Activated effector memory CD4-positive, alpha-beta T cell treated with Interleukin-2 at 50 U/mL for 16 hours (primary cell): ENCODE results near the gene ITGB3.
A peak's percentile ranks its signal among the peaks of the same experiment; 100 is the strongest.

Experiments
- DNase-seq: peaks from one replicate; pipeline ENCODE4 v3.0.0-alpha.2; 2020

Gene ITGB3

DNA sequence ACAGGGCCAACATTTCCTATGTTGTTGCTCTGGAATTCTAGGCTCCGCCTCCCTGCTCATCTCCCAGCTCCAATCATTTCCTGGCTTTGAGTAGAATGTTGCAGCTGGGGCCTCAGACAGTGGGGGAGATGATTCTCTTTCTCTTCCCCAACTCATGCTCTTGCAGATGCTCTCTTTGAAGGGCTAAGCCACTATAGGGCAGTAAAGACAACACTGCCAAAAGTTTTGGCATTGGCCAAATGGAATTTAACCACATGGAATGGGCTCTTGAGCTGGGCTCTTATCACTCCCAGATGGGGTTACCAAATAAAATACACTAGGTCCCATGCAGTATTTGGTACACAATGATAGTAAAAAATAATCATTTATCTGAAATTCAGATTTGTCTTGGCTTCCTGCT lies 50.6 kb downstream of the ITGB3 start:
- DNase-seq = no peak

DNA sequence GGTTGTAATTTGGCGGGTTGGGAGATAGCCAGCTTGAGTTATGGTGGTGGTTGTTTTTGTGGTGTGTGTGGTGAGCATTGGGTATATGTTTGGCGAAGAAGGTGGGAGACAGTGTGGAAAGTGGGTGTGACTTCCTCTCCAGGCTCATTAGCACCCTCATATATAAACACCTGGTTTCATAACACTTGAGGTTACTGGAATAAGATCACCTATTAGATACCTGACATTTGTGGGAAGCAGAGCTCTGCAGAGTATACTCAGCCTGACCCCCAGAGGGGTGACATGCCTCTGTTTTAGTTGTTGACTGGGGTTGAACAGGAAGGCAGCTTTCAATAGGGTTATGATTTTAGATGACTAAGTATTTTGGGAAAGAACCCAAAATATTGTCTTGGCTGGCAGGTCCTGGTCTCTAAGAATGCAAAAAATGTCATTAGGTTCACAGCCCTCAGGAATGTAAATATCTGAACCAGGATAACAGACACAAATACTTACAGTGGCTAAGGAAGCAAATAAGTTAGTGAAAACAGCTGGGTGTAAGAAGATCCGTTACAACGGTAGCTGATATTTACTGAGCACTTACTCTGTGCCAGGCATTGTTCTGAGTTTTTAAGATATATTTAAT lies 51.8 kb downstream of the ITGB3 start:
- no peak for DNase-seq

DNA sequence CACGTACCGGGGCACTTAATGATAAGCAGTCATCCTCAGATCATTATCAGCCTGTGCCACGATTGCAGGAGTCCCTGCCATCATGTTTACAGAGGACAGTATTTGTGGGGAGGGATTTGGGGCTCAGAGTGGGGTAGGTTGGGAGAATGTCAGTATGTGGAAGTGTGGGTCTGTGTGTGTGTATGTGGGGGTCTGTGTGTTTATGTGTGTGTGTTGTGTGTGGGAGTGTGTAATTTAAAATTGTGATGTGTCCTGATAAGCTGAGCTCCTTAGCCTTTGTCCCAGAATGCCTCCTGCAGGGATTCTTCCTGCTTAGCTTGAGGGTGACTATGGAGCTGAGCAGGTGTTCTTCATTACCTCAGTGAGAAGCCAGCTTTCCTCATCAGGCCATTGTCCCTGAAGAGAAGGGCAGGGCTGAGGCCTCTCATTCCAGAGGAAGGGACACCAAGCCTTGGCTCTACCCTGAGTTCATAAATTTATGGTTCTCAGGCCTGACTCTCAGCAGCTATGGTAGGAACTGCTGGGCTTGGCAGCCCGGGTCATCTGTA lies 56.6 kb downstream of the ITGB3 start:
- DNase-seq = no peak

DNA sequence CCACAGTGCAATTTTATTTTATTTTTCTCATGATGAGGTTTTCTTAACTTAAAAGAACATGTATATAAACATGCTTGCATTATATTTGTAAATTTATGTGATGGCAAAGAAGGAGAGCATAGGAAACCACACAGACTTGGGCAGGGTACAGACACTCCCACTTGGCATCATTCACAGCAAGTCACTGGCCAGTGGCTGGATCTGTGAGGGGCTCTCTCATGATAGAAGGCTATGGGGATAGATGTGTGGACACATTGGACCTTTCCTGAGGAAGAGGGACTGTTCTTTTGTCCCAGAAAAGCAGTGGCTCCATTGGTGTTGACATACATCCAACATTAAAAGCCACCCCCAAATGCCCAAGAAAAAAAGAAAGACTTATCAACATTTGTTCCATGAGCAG lies 57.8 kb downstream of the ITGB3 start:
- no peak for DNase-seq

DNA sequence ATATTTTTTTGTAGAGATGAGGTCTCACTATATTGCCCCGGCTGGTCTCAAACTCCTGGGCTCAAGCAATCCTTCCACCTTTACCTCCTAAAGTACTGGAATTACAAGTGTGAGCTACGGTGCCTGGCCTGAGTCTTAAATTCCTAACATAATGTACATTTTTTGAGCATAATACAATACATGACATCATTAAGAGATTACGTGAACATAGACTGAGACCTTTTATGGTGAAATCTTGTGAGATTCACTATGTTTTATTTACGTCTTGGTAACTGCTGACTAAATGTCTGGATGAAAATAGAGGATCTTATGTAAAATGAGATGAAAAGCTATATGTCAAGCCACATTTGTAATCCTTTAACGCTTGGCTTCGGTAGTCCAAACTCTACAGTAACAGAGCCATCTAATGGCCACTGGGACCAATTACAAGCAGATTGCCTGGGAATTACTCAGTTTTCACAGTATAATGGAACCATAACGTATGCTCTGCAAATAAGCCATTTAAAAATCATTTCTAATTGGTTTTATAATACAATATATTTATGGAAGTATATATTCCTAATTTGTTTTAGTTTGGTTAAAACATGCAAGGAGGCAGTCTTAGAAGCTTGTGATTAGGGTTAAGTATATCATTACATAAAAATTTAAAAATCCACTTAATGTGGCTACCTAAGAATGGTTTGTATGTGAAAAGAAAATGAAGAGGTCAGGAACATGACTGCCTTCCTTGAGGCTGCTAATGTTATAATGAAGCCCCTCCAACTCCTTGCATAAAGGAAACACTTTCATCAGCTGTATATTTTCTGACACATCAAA lies 62.0 kb downstream of the ITGB3 start:
- no peak for DNase-seq

DNA sequence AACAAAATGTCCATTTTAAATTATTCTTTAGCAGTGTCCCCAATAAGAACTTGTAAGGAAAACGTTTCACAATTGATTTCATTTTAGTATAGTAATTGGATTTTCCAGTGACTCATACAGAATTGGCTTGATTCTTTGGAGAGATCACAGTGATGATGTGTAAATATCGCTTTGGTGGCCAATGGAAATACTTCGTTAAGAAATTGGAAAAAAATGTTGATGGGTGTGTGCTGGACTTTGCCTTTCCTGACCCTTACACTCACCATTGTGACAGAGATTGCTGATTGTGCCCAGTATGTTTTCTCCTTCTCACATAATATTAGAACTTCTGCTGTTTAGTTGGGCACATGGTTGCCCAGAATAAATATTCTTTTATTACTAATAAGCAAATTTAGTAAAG lies 62.7 kb downstream of the ITGB3 start:
- no peak for DNase-seq

DNA sequence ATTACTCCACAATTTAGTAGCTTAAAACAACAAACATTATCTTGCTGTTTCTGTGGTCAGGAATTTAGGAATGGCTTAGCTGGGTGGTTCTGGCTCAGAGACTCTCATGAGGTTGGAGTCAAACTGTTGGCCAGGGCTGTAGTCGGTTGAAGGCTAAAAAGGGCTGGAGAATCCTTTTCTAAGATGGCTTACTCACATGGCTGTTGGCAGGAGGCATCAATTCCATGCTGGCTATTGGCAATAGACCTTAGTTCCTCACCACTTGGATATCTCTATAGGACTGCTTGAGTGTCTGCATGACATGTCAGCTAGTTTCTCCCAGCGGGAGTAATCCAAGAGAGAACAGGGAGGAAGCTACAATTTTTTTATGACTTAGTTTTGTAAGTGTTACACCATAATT lies 63.5 kb downstream of the ITGB3 start:
- DNase-seq = no peak

DNA sequence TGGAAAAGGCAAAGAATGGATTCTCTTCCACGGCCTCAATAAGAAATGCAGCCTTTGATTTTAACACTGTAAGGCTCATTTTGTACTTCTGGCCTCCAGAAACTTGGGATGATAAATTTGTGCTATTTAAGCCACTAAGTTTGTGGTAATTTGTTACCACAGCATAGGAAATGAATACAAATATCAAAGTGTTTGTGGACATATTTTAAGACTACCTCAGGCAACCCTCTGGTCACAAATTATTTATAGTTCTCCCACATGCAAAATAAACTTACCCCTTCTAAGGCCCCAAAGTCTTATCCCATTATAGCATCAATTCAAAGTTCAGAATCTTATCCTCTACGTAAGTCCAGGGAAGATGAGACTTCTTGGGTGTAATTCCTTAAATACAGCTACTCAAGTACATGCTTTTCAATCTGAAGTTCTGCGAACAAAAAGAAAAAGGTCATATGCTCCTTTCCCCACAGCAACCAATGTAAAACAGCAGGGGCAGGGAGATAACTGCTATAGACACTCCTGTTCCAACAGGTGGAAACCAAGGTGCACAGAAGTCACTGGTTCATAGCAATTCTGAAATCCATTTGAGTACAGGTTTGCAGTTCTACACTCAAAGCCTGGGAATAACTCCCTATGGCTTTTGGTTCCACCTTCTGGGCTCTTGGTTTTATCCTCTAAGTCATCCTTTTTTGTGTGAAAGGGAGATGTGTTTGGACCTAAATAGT lies 64.7 kb downstream of the ITGB3 start:
- DNase-seq = no peak

DNA sequence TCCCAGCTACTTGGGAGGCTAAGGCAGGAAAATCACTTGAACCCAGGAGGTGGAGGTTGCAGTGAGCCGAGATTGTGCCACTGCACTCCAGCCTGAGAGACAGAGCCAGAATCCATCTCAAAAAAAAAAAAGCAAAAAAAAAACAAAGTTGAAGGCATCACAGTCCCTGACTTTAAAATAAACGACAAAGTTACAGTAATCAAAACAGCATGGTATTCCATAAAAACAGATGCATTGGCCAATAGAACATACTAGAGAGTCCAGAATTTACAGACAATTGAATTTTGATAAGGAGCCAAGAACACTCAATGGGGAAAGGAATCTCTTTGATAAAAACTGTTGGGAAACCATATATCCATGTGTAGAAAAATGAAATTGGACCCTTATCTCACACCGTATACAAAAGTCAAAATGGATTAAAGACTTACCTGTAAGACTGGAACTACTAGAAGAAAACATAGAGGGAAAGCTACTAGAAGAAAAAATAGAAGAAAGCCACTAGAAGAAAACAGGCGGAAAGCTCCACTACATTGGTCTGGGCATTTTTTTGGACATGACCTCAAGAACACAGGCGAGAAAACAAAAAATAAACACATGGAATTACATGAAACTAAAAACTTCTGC lies 67.4 kb downstream of the ITGB3 start:
- no peak for DNase-seq

DNA sequence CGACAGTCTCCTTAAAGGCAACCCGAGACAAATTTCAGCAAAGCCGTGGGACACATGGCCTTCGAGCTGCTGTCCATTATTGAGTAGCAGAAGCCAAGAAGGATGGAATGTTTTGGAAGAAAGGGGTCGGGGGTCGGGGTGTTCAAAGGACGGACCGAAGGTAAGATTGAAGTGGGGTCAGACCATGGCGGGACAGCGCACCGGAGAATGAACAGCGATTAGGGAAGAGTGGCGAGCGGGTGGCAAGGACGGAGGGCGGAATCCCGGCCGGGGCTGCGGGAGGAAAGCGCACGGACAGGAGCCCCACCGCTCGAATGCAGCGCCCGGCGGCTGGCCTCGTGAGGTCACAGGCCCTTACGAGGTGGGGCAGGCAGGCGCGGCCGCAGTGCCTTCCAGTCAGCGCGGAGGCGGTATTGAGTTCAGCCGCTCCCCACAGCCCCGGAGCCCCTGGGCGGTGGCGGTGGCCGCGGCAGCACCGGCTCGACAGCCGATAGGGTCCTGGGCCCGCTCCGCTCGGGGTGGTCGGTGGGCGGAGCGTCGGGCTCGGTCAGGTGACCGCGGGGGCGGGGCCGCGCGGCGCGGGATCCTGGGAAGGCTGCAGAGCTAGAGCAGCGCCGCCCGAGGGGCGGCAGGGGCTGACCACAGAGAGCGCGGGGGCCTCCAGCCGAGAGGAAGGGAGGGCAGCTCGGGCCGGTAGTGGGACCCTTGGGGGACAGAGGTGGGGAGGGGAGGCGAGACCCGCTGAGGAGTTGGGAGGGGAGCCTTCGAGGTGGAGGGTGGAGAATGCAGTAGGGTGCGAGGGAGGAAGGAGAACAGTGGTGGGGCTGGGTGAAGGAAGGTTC lies 70.0 kb downstream of the ITGB3 start, which contains the start of gene EFCAB13:
Gene EFCAB13 (plus strand): TSS at position 574 of the 842 bp plus-strand sequence. CDS start 4,399 bp downstream, outside the sequence.
- peak; percentile 67 for DNase-seq

DNA sequence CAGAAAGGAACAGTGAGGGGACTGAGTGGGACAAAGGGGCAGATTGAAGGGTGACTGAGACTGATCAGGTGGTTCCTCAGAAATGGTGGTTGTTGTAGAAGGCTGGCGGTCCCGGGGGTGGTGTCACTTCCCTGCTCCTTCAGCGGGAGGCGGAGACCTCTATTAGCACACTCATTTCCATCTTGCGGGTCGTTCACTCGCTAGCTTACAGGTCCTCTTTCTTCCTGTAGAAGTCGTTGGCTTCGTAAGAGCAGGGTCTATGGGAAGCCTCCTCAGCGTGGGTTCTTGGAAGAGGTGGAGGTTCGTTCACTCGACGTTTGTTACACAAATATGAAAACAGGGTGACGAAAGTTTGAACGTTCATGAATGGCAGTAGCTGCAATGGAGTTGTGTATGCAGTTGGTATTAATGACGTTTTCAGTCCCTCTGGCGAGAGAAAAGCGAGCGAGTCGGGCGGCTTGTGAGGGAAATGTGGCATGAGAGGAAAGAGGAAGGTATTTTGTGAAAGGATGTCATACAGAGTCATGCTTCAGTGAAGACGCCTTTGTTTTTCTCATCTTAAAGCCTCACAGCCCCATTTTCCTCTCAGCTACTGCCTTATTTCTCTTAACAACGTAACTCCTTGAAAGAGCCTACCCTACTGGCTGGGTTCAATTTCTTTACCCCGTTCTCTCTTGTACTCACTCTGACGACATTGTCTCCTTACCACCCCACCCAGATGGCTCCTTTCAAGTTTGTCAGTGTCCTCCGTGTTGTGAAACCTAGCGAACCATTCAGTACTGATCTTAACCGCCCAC lies 70.8 kb downstream of the ITGB3 start:
- peak; percentile 40 for DNase-seq

DNA sequence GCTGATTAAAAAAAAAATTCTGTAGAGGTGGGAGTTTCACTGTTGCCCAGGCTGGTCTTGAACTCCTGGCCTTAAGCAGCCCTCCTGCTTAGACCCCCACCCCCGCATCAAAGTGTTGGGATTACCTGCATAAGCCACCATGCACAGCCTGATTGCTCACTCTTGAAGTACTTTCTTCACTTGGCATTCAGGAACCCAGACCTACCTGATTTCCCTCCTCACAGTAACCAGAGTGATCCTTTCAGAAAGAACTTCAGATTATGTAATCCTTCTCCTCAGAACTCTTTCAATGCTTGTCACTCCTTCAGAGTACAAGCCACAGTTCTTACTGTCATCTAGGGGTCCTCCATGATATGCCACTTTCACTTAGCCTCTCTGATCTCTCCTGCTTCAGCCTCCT lies 71.5 kb downstream of the ITGB3 start:
- no peak for DNase-seq

DNA sequence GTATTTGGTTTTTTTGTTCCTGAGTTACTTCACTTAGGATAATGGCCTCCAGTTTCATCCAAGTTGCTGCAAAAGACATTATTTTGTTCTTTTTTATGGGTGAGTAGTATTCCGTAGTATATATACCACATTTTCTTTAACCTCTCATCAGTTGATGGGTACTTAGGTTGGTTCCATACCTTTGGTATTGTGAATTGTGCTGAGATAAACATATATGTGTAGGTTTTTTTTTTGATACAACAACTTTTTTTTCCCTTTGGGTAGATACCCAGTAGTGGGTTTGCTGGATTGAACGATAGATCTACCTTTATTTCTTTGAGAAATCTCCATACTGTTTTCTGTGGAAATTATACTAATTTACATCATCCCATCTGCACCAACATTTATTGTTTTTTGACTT lies 76.9 kb downstream of the ITGB3 start:
- no peak for DNase-seq

DNA sequence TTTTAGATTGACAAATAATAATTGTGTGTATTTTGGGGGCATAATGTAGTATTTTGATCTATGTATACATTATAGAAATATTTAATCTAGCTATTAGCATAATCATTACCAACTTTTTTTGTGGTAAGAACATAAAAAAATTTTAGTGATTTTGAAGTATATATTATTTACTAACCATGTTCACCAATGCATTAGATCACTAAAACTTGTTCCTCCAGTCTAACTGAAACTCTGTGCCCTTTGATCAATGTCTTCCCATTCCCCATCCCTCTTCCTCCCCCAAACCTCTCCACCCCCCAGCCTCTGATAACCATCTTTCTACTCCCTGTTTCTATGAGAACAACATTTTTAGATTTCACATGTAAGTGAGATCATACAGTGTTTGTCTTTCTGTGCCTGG lies 78.7 kb downstream of the ITGB3 start:
- DNase-seq = no peak

DNA sequence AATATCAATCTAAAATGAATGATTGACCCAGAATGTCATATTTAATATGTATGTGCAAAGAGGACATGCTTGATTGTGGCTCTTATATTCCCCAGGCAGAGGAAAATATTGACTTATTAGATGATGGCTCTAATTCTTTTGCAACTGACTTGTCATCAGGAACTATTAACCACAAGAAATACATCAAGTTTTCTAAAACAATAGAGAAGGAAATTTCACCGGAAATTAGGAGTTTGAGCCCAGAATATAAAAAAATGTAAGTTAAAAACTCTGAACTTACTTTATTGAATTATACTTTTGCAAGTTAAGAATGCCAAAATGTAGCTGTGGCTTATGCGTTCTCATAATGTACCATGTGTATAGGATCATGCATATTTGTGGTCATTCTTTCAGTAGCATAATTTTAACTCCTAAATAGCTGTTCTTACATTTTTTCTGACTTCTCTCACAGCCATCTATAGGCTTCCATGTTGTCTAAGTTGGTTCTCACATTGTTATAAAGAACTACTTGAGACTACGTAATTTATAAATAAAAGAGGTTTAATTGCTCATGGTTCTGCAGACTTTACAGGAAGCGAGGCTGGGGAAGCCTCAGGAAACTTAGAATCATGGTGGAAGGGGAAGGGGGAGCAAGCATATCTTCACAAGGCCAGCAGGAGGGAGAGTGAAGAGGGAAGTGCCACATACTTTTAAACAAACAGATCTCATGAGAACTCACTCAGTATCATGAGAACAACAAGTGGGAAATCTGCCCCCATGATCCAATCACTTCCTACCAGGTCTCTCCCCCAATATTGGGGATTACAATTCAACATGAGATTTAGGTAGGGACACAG lies 81.7 kb downstream of the ITGB3 start:
- DNase-seq = no peak

DNA sequence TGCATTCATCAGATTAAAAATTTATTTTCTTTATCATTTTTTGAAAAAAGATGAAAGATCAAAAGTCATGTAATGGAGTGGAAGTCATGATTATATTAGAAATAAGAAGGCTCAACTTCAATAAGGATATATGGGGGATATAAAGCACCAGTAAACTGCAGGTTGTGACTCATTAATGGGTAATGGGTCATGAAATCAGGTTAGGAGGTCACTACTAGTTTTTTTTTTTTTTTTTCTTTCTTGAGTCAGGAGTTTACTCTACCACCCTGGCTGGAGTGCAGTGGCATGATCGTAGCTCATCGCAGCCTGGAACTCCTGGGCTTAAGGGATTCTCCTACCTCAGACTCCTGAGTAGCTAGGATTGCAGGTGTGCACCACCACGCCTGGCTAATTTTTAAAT lies 84.4 kb downstream of the ITGB3 start:
- DNase-seq = no peak

DNA sequence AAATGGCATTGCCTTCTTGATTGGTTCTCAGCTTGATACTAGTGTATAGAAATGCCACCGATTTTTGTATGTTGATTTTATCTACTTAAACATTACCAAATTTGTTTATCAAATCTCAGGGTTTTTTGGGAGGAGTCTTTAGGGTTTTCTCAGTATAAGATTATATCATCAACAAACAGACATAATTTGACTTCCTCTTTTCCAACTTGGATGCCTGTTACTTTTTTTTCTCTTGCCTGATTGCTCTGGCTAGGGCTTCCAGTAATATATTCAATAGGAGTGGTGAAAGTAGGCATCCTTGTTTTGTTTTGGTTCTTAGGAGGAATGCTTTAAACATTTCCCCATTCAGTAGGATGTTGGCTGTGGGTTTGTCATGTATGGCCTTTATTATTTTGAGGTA lies 99.2 kb downstream of the ITGB3 start:
- no peak for DNase-seq

DNA sequence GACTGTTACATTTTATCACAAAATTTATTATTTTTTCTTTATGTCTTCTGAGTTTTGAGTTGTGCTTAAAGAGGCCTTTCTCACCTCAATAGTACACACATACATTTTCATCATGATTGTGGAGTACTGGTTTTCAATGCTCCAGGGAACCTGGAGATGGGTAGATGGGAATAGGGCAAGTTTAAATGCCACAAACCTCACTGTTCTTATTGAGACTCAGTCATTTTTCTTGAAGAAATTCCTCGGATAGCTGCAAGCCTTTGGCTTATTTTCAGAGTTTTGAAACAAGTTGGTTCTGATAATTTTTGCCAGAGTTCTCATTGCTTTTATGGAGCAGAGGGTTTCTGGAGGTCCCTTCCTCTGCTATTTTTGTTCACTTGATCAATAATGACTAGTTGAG lies 105.0 kb downstream of the ITGB3 start:
- DNase-seq = no peak
